T-cell (primary cell): ENCODE results near the gene LCP1. TPM values are rescaled to one million over a fixed set of nuclear protein-coding genes. Genes with fewer than 3 reads are reported as not detected.
"Not testable (repeated sequence)": the region's sequence is repeated elsewhere in the genome, so short reads cannot be mapped to it uniquely, and the experiment has no call there.

Experiments
- ATAC-seq, 4 experiments: fragments of 200-7000 bp in 3 of 4; fragments of 150-1000 bp in 1 of 4; cut with Tn5 transposase; replicated peaks in 1 of 4; 1 replicate in 3 of 4; 2 replicates in 1 of 4; pipeline ENCODE4 v1.10.0; 2021; ENCODE audit warnings: moderate library complexity in 3 of 4, mild to moderate bottlenecking in 2 of 4, moderate number of reproducible peaks in 1 of 4
- CTCF ChIA-PET, 2 donors: fragments of 300-600 bp; sonication (Branson Sonifier 250); formaldehyde crosslinking; loops; one replicate each; lab custom pipeline; 2022; ENCODE audit warnings: antibody characterized with exemption in 2 of 2; lab: Charles Lee
- POLR2A ChIA-PET, 2 donors: fragments of 300-600 bp; sonication (Branson Sonifier 250); formaldehyde crosslinking; loops; one replicate each; lab custom pipeline; 2022; ENCODE audit warnings: antibody characterized with exemption in 2 of 2; lab: Charles Lee
- DNase-seq, 35 experiments: peaks; one replicate each; pipeline versions ENCODE4 v3.0.0 to v3.0.0-alpha.2; 2013 to 2023
- H3K27ac ChIP-seq: one replicate; pipeline ENCODE4 v1.5.1; 2013; ENCODE audit warnings: low read length
- H3K27me3 ChIP-seq, 2 experiments: replicated peaks in 1 of 2; 1 replicate in 1 of 2; 2 replicates in 1 of 2; pipeline versions ENCODE4 v1.6.1 to v1.7.0; 2013; ENCODE audit warnings: low read length in 1 of 2, mixed read lengths in 1 of 2; ENCODE audit not compliant: control insufficient read depth in 2 of 2, insufficient read depth in 2 of 2; ENCODE audit errors: extremely low read depth in 1 of 2
- H3K36me3 ChIP-seq, 2 donors: 1 replicate in 1 of 2; 2 replicates in 1 of 2; pipeline versions ENCODE4 v1.6.1 to v1.7.0; 2013; ENCODE audit warnings: low read length in 1 of 2; ENCODE audit not compliant: control insufficient read depth in 2 of 2, insufficient read depth in 1 of 2; ENCODE audit errors: extremely low read depth in 1 of 2
- H3K4me1 ChIP-seq, 2 experiments: 1 replicate in 1 of 2; 2 replicates in 1 of 2; pipeline versions ENCODE4 v1.6.1 to v1.7.0; 2013; ENCODE audit warnings: low read length in 2 of 2, mixed read lengths in 1 of 2; ENCODE audit not compliant: insufficient read depth in 2 of 2, control insufficient read depth in 1 of 2; ENCODE audit errors: extremely low read depth in 1 of 2
- H3K4me3 ChIP-seq, 2 donors: 1 replicate in 1 of 2; 2 replicates in 1 of 2; pipeline versions ENCODE4 v1.5.1 to v1.7.0; 2013; ENCODE audit warnings: mild to moderate bottlenecking in 2 of 2, low read length in 1 of 2, moderate library complexity in 1 of 2; ENCODE audit not compliant: control insufficient read depth in 1 of 2; ENCODE audit errors: extremely low read depth in 1 of 2
- H3K9me3 ChIP-seq: 2 replicates; pipeline ENCODE4 v1.7.0; 2013
- H3K27ac Mint-ChIP-seq, 2 donors: one replicate each; pipeline ENCODE4 v1.8.0; 2020 to 2021; ENCODE audit warnings: mild to moderate bottlenecking in 2 of 2, mixed read lengths in 2 of 2
- H3K27me3 Mint-ChIP-seq, 2 donors: one replicate each; pipeline ENCODE4 v1.8.0; 2021 to 2022; ENCODE audit warnings: mixed read lengths in 2 of 2
- H3K36me3 Mint-ChIP-seq: one replicate; pipeline ENCODE4 v1.8.0; 2021; ENCODE audit warnings: mixed read lengths
- H3K4me1 Mint-ChIP-seq, 3 donors: one replicate each; pipeline ENCODE4 v1.8.0; 2020 to 2022; ENCODE audit warnings: mixed read lengths in 3 of 3, mild to moderate bottlenecking in 1 of 3
- H3K4me3 Mint-ChIP-seq, 3 donors: one replicate each; pipeline ENCODE4 v1.8.0; 2020 to 2022; ENCODE audit warnings: mild to moderate bottlenecking in 3 of 3, mixed read lengths in 3 of 3, moderate library complexity in 3 of 3
- H3K9me3 Mint-ChIP-seq, 3 donors: one replicate each; pipeline ENCODE4 v1.8.0; 2020 to 2022; ENCODE audit warnings: mixed read lengths in 3 of 3
- WGBS: methylation state at CpG from one replicate; pipeline ENCODE4 v1.1.5; 2013; ENCODE audit warnings: missing lambda C conversion rate; ENCODE audit not compliant: insufficient coverage; 5-methylcytosine and 5-hydroxymethylcytosine counted together
- total RNA-seq, 35 experiments: library from RNA in 6 of 35; stranded (reverse) in 6 of 35; fragments of 120-200 nt in 1 of 35; gene quantifications; one replicate each; pipeline versions ENCODE4 v1.2.1 to v1.2.4 and lab custom pipeline; 2013 to 2026

LCP1 gene
- total RNA-seq, 5 donors from 2014 or later (not counting 1 experiment from before 2014, with no cell fraction given) = 338 to 574 (median 413) TPM

GRCh38 chr13:46162741-46163140, 19.2 kb downstream of the LCP1 start:
- Histone ChIP-seq H3K4me1 (peaks cover 48 to 51% of the 10 kb centered on the region in 2 experiments), H3K36me3 (peaks cover 2 to 34% of the 10 kb centered on the region in 2 donors)
- H3K36me3 Mint-ChIP-seq = peaks cover 38% of the 10 kb centered on the region
- DNase-seq, H3K4me3 ChIP-seq, H3K27me3 Mint-ChIP-seq, POLR2A ChIA-PET, ATAC-seq, H3K27me3 ChIP-seq, H3K9me3 ChIP-seq, H3K9me3 Mint-ChIP-seq, H3K27ac ChIP-seq, H3K4me3 Mint-ChIP-seq: not testable (repeated sequence)
- peaks cover 71 to 80% (median 80%) of the 10 kb centered on the region in 3 donors for H3K4me1 Mint-ChIP-seq
- peak overlapping the region in 1 of 2 donors; percentile 98 for H3K27ac Mint-ChIP-seq
- 100% methylated on average over 7 of the region's 36 CpGs for WGBS
- CTCF ChIA-PET = interaction anchor here (1.6 to 6.3 kb wide), 4 partner anchors 8 to 133 kb away, joined by 11 to 73 read pairs (median 18); no protein-coding TSS in a partner anchor

- CTCF ChIA-PET = interaction anchor here (0.5 to 6.3 kb wide), 22 partner anchors 9 to 434 kb away, joined by 3 to 73 read pairs (median 8); partner anchors contain the start of gene LCP1 (in 1 of the 2)
- peaks cover 28 to 39% of the 10 kb centered on the region in 2 experiments for H3K4me1 ChIP-seq
- H3K36me3 Mint-ChIP-seq = peaks cover 48% of the 10 kb centered on the region
- peak overlapping the region; percentile 90 to 93 for H3K27ac Mint-ChIP-seq
- no peak overlapping the region for H3K4me3 ChIP-seq
- no peaks in the 10 kb centered on the region for H3K9me3 Mint-ChIP-seq
- DNase-seq = peak in 15 of 35 experiments; percentile 12 to 92 (median 36)
- peaks cover 2 to 55% of the 10 kb centered on the region in 2 donors for H3K36me3 ChIP-seq
- peaks cover 51 to 62% (median 61%) of the 10 kb centered on the region in 3 donors for H3K4me1 Mint-ChIP-seq
- WGBS = no CpG with 5 or more reads among the region's 4 CpGs
- peak overlapping the region; percentile 61 to 72 (median 64) for H3K4me3 Mint-ChIP-seq
- peak; percentile 76 to 83 (median 80) for ATAC-seq
- H3K9me3 ChIP-seq = no peaks in the 10 kb centered on the region
- POLR2A ChIA-PET = interaction anchor here (0.6 to 2.1 kb wide), 7 partner anchors 8 to 52 kb away, joined by 3 to 10 read pairs (median 6); no protein-coding TSS in a partner anchor
- H3K27me3 ChIP-seq = no peaks in the 10 kb centered on the region
- H3K27ac ChIP-seq = peak overlapping the region; percentile 78
- no peaks in the 10 kb centered on the region for H3K27me3 Mint-ChIP-seq
Measured at GRCh38 chr13:46160471-46161066, 21.4 kb downstream of the LCP1 start.

GRCh38 chr13:46160065-46160464, 21.9 kb downstream of the LCP1 start:
- H3K27ac Mint-ChIP-seq = peak overlapping the region; percentile 90 to 93
- ChIA-PET POLR2A (interaction anchor here (0.8 to 2.1 kb wide), 8 partner anchors 9 to 53 kb away, joined by 3 to 10 read pairs (median 5); no protein-coding TSS in a partner anchor), CTCF (interaction anchor here (0.6 to 6.3 kb wide), 22 partner anchors 9 to 161 kb away, joined by 3 to 73 read pairs (median 8); partner anchors contain the start of gene LCP1 (in 1 of the 2))
- H3K4me3 ChIP-seq = peak overlapping the region in 1 of 2 donors; percentile 32
- H3K36me3 ChIP-seq = peaks cover 2 to 60% of the 10 kb centered on the region in 2 donors
- 80% methylated on average over 1 of the region's 4 CpGs for whole genome bisulfite sequencing
- peaks cover 50% of the 10 kb centered on the region for H3K36me3 Mint-ChIP-seq
- H3K27ac ChIP-seq = peak overlapping the region; percentile 78
- no peaks in the 10 kb centered on the region for H3K9me3 ChIP-seq
- H3K4me1 Mint-ChIP-seq = peaks cover 48 to 60% (median 58%) of the 10 kb centered on the region in 3 donors
- H3K27me3 ChIP-seq = no peaks in the 10 kb centered on the region
- ATAC-seq (peak; percentile 19 to 30 (median 22)), DNase-seq (no peak)
- peaks cover 25 to 34% of the 10 kb centered on the region in 2 experiments for H3K4me1 ChIP-seq
- H3K9me3 Mint-ChIP-seq = no peaks in the 10 kb centered on the region
- H3K4me3 Mint-ChIP-seq = peak overlapping the region; percentile 61 to 72 (median 64)
- no peaks in the 10 kb centered on the region for H3K27me3 Mint-ChIP-seq

- peaks cover 9 to 63% of the 10 kb centered on the region in 2 donors for H3K36me3 ChIP-seq
- ATAC-seq (no peak), DNase-seq (no peak)
- Mint-ChIP-seq H3K36me3 (peaks cover 52% of the 10 kb centered on the region), H3K27ac (peak overlapping the region; percentile 90 to 93), H3K27me3 (no peaks in the 10 kb centered on the region), H3K9me3 (no peaks in the 10 kb centered on the region), H3K4me1 (peaks cover 41 to 49% (median 48%) of the 10 kb centered on the region in 3 donors), H3K4me3 (peak overlapping the region in 1 of 3 donors; percentile 61)
- no peak overlapping the region for H3K4me3 ChIP-seq
- no peaks in the 10 kb centered on the region for H3K9me3 ChIP-seq
- H3K4me1 ChIP-seq = peaks cover 22 to 28% of the 10 kb centered on the region in 2 experiments
- ChIA-PET POLR2A (interaction anchor here (1.1 to 2.1 kb wide), 4 partner anchors 10 to 13 kb away, joined by 3 to 10 read pairs (median 6); no protein-coding TSS in a partner anchor), CTCF (interaction anchor here (1.0 to 6.3 kb wide), 12 partner anchors 8 to 163 kb away, joined by 3 to 73 read pairs (median 12); partner anchors contain the start of gene LCP1 (in 1 of the 2))
- no CpG with 5 or more reads among the region's 2 CpGs for WGBS
- H3K27me3 ChIP-seq = no peaks in the 10 kb centered on the region
- H3K27ac ChIP-seq = peak overlapping the region; percentile 78
Measured at GRCh38 chr13:46158983-46159382, 23.0 kb downstream of the LCP1 start.

GRCh38 chr13:46158222-46158621, 23.8 kb downstream of the LCP1 start:
- Mint-ChIP-seq H3K36me3 (peaks cover 55% of the 10 kb centered on the region), H3K4me3 (no peak overlapping the region), H3K4me1 (peaks cover 39 to 46% (median 45%) of the 10 kb centered on the region in 3 donors), H3K9me3 (no peaks in the 10 kb centered on the region), H3K27ac (peak overlapping the region in 1 of 2 donors; percentile 93), H3K27me3 (no peaks in the 10 kb centered on the region)
- H3K36me3 ChIP-seq = peaks cover 12 to 70% of the 10 kb centered on the region in 2 donors
- no peak overlapping the region for H3K4me3 ChIP-seq
- POLR2A ChIA-PET = interaction anchor here in 1 of 2 donors (0.5 to 0.6 kb wide), 2 partner anchors 34 to 74 kb away, joined by 3 to 6 read pairs; no protein-coding TSS in a partner anchor
- H3K9me3 ChIP-seq = no peaks in the 10 kb centered on the region
- no peak overlapping the region for H3K27ac ChIP-seq
- DNase-seq (no peak), ATAC-seq (no peak)
- no peaks in the 10 kb centered on the region for H3K27me3 ChIP-seq
- CTCF ChIA-PET = interaction anchor here (1.0 to 6.3 kb wide), 9 partner anchors 9 to 163 kb away, joined by 3 to 73 read pairs (median 10); partner anchors contain the start of gene LCP1 (in 1 of the 2)
- H3K4me1 ChIP-seq = peaks cover 22 to 25% of the 10 kb centered on the region in 2 experiments
- no CpG with 5 or more reads among the region's 2 CpGs for WGBS

GRCh38 chr13:46154136-46154801, 27.7 kb downstream of the LCP1 start:
- peaks cover 75% of the 10 kb centered on the region for H3K36me3 Mint-ChIP-seq

More at GRCh38 chr13:46154136-46154801, 27.7 kb downstream of the LCP1 start:
- Mint-ChIP-seq H3K4me3 (no peak overlapping the region), H3K27ac (peak overlapping the region; percentile 58 to 79), H3K27me3 (no peaks in the 10 kb centered on the region), H3K9me3 (no peaks in the 10 kb centered on the region), H3K4me1 (peaks cover 39 to 47% (median 43%) of the 10 kb centered on the region in 3 donors)
- H3K27me3 ChIP-seq = no peaks in the 10 kb centered on the region
- no peak overlapping the region for H3K27ac ChIP-seq
- H3K36me3 ChIP-seq = peaks cover 33 to 99% of the 10 kb centered on the region in 2 donors
- WGBS = 67% methylated on average over 3 of the region's 7 CpGs
- no peak for DNase-seq
- no peak overlapping the region for H3K4me3 ChIP-seq
- H3K9me3 ChIP-seq = no peaks in the 10 kb centered on the region
- peaks cover 2 to 4% of the 10 kb centered on the region in 2 experiments for H3K4me1 ChIP-seq
- CTCF ChIA-PET = no interaction called here
- no peak for ATAC-seq
- POLR2A ChIA-PET = no interaction called here
